OCI-LY7 (cell line): Measurements from ENCODE around the gene MAPKAPK5. TPM values are rescaled to one million over a fixed set of nuclear protein-coding genes. Genes with fewer than 3 reads are reported as not detected.

Experiments
- Bru-seq: library from RNA; stranded (reverse); fragments of 400-500 nt; gene quantifications from one replicate; lab custom pipeline; 2021; lab: Mats Ljungman, UMichigan
- BruChase-seq, 2 experiments: library from RNA; stranded (reverse); fragments of 400-500 nt; gene quantifications; one replicate each; lab custom pipeline; 2021; lab: Mats Ljungman, UMichigan
- BruUV-seq: library from RNA; stranded (reverse); fragments of 400-500 nt; replicated peaks from 2 replicates; lab custom pipeline; 2021; lab: Mats Ljungman, UMichigan
- CTCF ChIA-PET: fragments of 300-600 bp; sonication (Branson Sonifier 250); formaldehyde crosslinking; loops from one replicate; lab custom pipeline; 2022; ENCODE audit warnings: antibody characterized with exemption; ENCODE audit not compliant: unreplicated experiment; lab: Charles Lee
- POLR2A ChIA-PET: fragments of 300-600 bp; sonication (Branson Sonifier 250); formaldehyde crosslinking; loops from one replicate; lab custom pipeline; 2022; ENCODE audit warnings: antibody characterized with exemption; lab: Charles Lee
- DNase-seq: peaks from one replicate; pipeline ENCODE4 v3.0.0-alpha.2; 2015; ENCODE audit warnings: low spot score
- H2AFZ ChIP-seq: fragments of 200-600 bp; sonication (generic), shearing (Covaris generic); 2 replicates; pipeline ENCODE4 v1.6.1; 2014; ENCODE audit warnings: mild to moderate bottlenecking, antibody characterized with exemption, low read length, moderate library complexity
- H3K27ac ChIP-seq: fragments of 200-600 bp; sonication (generic); 2 replicates; pipeline ENCODE4 v1.5.1; 2014; ENCODE audit warnings: mixed run types, low read depth, mild to moderate bottlenecking, moderate library complexity, low read length, inconsistent platforms; ENCODE audit not compliant: poor library complexity, severe bottlenecking
- H3K36me3 ChIP-seq: fragments of 200-600 bp; sonication (generic); 2 replicates; pipeline ENCODE4 v1.6.1; 2014; ENCODE audit warnings: mild to moderate bottlenecking, antibody characterized with exemption, low read length, moderate library complexity, mixed read lengths; ENCODE audit not compliant: insufficient read depth
- H3K4me1 ChIP-seq: fragments of 200-600 bp; sonication (generic); 2 replicates; pipeline ENCODE4 v1.5.1; 2014; ENCODE audit warnings: mild to moderate bottlenecking, low read length; ENCODE audit not compliant: insufficient read depth, poor library complexity, severe bottlenecking
- H3K4me2 ChIP-seq: fragments of 200-600 bp; sonication (generic); 2 replicates; pipeline ENCODE4 v1.6.1; 2014; ENCODE audit warnings: mild to moderate bottlenecking, low read length
- H3K4me3 ChIP-seq: fragments of 200-600 bp; sonication (generic); 2 replicates; pipeline ENCODE4 v1.5.1; 2014; ENCODE audit warnings: mild to moderate bottlenecking, low read depth, low read length; ENCODE audit not compliant: poor library complexity, severe bottlenecking
- H3K79me2 ChIP-seq: fragments of 200-600 bp; sonication (generic); 2 replicates; pipeline ENCODE4 v1.6.1; 2016; ENCODE audit warnings: low read depth, mild to moderate bottlenecking, low read length, moderate library complexity, mixed read lengths; ENCODE audit not compliant: insufficient read depth
- H3K9me2 ChIP-seq: fragments of 200-600 bp; sonication (generic); 2 replicates; pipeline ENCODE4 v1.6.1; 2016; ENCODE audit warnings: mild to moderate bottlenecking, low read length, mixed read lengths; ENCODE audit not compliant: insufficient read depth
- H3K9me3 ChIP-seq: fragments of 200-600 bp; sonication (generic); 2 replicates; pipeline ENCODE4 v1.6.1; 2014; ENCODE audit warnings: mild to moderate bottlenecking, mixed run types, low read length, mixed read lengths
- H4K20me1 ChIP-seq: fragments of 200-600 bp; sonication (generic); 2 replicates; pipeline ENCODE4 v1.6.1; 2014; ENCODE audit warnings: mild to moderate bottlenecking, antibody characterized with exemption, low read length, moderate library complexity, mixed read lengths; ENCODE audit not compliant: insufficient read depth
- CTCF ChIP-seq: fragments of 200-600 bp; sonication (generic); conservative IDR thresholded peaks from 2 replicates; pipeline ENCODE4 v1.5.1; 2014; ENCODE audit warnings: mild to moderate bottlenecking, antibody characterized with exemption, low read length, moderate library complexity, mixed read lengths
- EZH2phosphoT487 ChIP-seq: fragments of 200-600 bp; sonication (generic); IDR thresholded peaks from 2 replicates; pipeline ENCODE4 v1.6.1; 2018; ENCODE audit warnings: low read depth, borderline replicate concordance, mild to moderate bottlenecking, mixed run types, antibody characterized with exemption, low read length, moderate library complexity, mixed read lengths
- intact Hi-C: fragments of 100-400 bp; cut with micrococcal nuclease; formaldehyde crosslinking; loops from one replicate; pipeline ENCODE4 v1.10.0; 2022; ENCODE audit not compliant: unreplicated experiment
- long read RNA-seq: library from polyadenylated mRNA; stranded (forward); transcript quantifications from one replicate; pipeline ENCODE4 v2.0.0, GENCODE V29; 2022
- total RNA-seq, 2 experiments: library from RNA; depleted of rRNA in 1 of 2; stranded (reverse); fragments of >200 nt in 1 of 2; shearing (Covaris generic) in 1 of 2; gene quantifications; 2 replicates each; pipeline ENCODE4 v1.2.3, GENCODE V29; 2014 to 2022

Gene MAPKAPK5, protein sequence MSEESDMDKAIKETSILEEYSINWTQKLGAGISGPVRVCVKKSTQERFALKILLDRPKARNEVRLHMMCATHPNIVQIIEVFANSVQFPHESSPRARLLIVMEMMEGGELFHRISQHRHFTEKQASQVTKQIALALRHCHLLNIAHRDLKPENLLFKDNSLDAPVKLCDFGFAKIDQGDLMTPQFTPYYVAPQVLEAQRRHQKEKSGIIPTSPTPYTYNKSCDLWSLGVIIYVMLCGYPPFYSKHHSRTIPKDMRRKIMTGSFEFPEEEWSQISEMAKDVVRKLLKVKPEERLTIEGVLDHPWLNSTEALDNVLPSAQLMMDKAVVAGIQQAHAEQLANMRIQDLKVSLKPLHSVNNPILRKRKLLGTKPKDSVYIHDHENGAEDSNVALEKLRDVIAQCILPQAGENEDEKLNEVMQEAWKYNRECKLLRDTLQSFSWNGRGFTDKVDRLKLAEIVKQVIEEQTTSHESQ
- total RNA-seq (2014; rRNA removed; shearing (Covaris generic)) (79.2 and 83.5 TPM in 2 replicates), total RNA-seq (2022) (74.6 and 76.5 TPM in 2 replicates), Bru-seq, nascent RNA (percentile 83 among the genes with signal in this experiment), BruChase-seq, experiment 1, labeled RNA remaining after a 6-hour chase (percentile 87 among the genes with signal in this experiment), BruChase-seq, experiment 2, labeled RNA remaining after a 2-hour chase (percentile 83 among the genes with signal in this experiment)
- long read RNA-seq, full-length matches to known transcripts, result 39 of 100 reads
- long read RNA-seq, partial matches to known transcripts, result 5 of 100 reads
- long read RNA-seq, other reads (novel, unspliced or antisense), result 56 of 100 reads

- peak within 1 kb of the TSS; percentile 74 for H3K4me2 ChIP-seq
- intact Hi-C loops, result loop anchor here (1.0 to 10.0 kb wide), 2 partner anchors 172 to 543 kb away; partner anchors contain the start of gene HECTD4
- POLR2A ChIA-PET, result interaction anchor here (0.6 to 1.8 kb wide), 5 partner anchors 19 to 160 kb away, joined by 3 to 9 read pairs (median 3); partner anchors contain the start of genes ACAD10 and BRAP
These were observed at the start of gene MAPKAPK5 for GRCh38 chr12:111841750-111842555. MAPKAPK5 (plus strand) TSS chr12:111842228; CDS start chr12:111842734, 506 bp downstream.

DNA sequence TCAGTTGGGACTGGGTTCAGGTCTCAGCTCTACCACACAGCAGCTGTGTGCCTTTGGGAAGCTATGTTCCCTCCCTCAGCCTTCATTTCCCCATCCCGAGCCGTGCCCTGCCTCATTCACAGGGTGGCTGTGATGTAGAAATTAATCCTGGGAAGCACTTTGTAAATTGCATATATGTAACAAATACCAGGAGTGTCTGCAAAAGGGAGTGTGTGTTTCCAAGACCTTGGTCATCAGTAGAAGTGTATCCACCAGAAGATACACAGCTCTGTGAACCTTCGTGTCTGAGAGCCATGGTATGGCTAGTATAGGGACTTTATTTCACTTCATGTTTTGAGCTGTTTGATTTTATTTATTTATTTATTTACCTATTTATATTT lies 49.2 kb upstream of the MAPKAPK5 start:
- no peaks in the 10 kb centered on the region for H3K36me3 ChIP-seq
- POLR2A ChIA-PET, result no interaction called here
- H3K4me2 ChIP-seq, result no peak overlapping the region
- H4K20me1 ChIP-seq, result no peaks in the 10 kb centered on the region
- no TSS peak for BruUV-seq
- DNase-seq, result no peak
- no peak overlapping the region for H2AFZ ChIP-seq
- intact Hi-C loops, result no loop called here
- CTCF ChIA-PET, result no interaction called here
- H3K9me2 ChIP-seq, result no peaks in the 10 kb centered on the region
- H3K4me3 ChIP-seq, result no peak overlapping the region
- no peak overlapping the region for H3K27ac ChIP-seq
- no peaks in the 10 kb centered on the region for H3K9me3 ChIP-seq
- no peaks in the 10 kb centered on the region for H3K4me1 ChIP-seq
- no peaks in the 10 kb centered on the region for H3K79me2 ChIP-seq
- TF ChIP-seq EZH2phosphoT487 (no peak), CTCF (no peak)

More at GRCh38 chr12:111841750-111842555, at the start of gene MAPKAPK5:
- H3K79me2 ChIP-seq, result peaks cover 73% of the 10 kb centered on the region
- peak within 1 kb of the TSS; percentile 90 for H2AFZ ChIP-seq
- CTCF ChIA-PET, result no interaction called here
- TF ChIP-seq EZH2phosphoT487 (no peak), CTCF (no peak)
- H3K36me3 ChIP-seq, result peaks cover 50% of the 10 kb centered on the region
- H3K9me3 ChIP-seq, result no peaks in the 10 kb centered on the region
- peaks cover 21% of the 10 kb centered on the region for H3K4me1 ChIP-seq
- peak; percentile 97 for DNase-seq
- H4K20me1 ChIP-seq, result peaks cover 5% of the 10 kb centered on the region; the same call in 1 of the 2 replicates
- peak within 1 kb of the TSS; percentile 71 for H3K27ac ChIP-seq
- BruUV-seq, result no TSS peak
- no peaks in the 10 kb centered on the region for H3K9me2 ChIP-seq
- peak within 1 kb of the TSS; percentile 86 for H3K4me3 ChIP-seq
